Gastroesophageal sphincter (tissue), 3 donors: ENCODE results near the gene TUBA3D.
"Not testable (repeated sequence)": the region's sequence is repeated elsewhere in the genome, so short reads cannot be mapped to it uniquely, and the experiment has no call there.

ENCODE experiments used
- POLR2A ChIP-seq, 2 donors: fragments of 450-650 bp; IDR thresholded peaks; one replicate each; pipeline ENCODE4 v1.6.1; 2017; ENCODE audit warnings: antibody characterized with exemption in 2 of 2, mild to moderate bottlenecking in 2 of 2, moderate library complexity in 1 of 2
- POLR2AphosphoS5 ChIP-seq: sonication (generic); formaldehyde crosslinking; IDR thresholded peaks from one replicate; pipeline ENCODE4 v1.6.1; 2017; ENCODE audit warnings: antibody characterized with exemption
- TF ChIP-seq, protein P1 (sequence below), 4 experiments: fragments of 200-600 bp in 2 of 4; fragments of 450-650 bp in 2 of 4; sonication (generic) in 1 of 4; IDR thresholded peaks; one replicate each; pipeline ENCODE4 v1.5.1; 2017 to 2019; ENCODE audit warnings: antibody characterized with exemption in 4 of 4, mild to moderate bottlenecking in 2 of 4, moderate library complexity in 2 of 4

DNA sequence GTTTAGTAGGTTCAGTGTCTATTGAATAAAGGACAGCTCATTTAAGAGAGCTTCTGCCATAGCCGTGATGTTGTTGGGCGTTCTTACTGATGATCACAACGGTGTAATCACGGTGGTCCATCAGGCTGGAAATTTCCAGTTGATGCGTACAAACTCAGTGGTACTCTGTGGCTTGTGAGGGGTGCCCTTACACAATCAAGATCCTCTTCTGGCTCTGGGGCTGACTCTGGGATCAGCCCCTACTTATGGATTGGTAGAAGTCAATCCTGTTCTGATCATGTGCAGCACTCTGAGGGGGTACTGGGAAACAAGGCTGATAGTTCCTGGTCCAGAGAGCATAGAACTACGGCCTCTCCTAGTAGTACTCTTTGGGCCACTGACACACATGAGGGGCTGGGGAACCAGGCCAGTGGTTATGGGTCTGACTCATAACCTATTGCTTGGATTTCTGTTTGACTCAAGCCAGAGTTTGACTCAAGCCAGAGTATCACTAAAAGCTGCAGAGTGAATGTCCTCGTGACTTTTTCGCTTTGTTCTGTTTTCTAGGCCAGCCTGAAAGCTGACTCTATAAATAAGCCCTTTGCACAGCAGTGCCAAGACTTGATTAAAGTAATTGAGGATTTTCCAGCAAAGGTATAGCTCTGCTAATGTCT is 22.5 kb downstream of the TUBA3D start:
- TF ChIP-seq POLR2AphosphoS5; POLR2A (IDR thresholded peaks at IDR 0.05): not testable (repeated sequence)
- TF ChIP-seq, protein P1, sequence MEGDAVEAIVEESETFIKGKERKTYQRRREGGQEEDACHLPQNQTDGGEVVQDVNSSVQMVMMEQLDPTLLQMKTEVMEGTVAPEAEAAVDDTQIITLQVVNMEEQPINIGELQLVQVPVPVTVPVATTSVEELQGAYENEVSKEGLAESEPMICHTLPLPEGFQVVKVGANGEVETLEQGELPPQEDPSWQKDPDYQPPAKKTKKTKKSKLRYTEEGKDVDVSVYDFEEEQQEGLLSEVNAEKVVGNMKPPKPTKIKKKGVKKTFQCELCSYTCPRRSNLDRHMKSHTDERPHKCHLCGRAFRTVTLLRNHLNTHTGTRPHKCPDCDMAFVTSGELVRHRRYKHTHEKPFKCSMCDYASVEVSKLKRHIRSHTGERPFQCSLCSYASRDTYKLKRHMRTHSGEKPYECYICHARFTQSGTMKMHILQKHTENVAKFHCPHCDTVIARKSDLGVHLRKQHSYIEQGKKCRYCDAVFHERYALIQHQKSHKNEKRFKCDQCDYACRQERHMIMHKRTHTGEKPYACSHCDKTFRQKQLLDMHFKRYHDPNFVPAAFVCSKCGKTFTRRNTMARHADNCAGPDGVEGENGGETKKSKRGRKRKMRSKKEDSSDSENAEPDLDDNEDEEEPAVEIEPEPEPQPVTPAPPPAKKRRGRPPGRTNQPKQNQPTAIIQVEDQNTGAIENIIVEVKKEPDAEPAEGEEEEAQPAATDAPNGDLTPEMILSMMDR (IDR thresholded peaks at IDR 0.05): not testable (repeated sequence)
